HUES6 (cell line): ENCODE data around the gene STX18.
"Not testable (repeated sequence)": the region's sequence is repeated elsewhere in the genome, so short reads cannot be mapped to it uniquely, and the experiment has no call there.

Source experiments
- H3K27ac ChIP-seq: 2 replicates; pipeline ENCODE4 v1.7.0; 2013; ENCODE audit warnings: low read depth, mild to moderate bottlenecking, low read length, inconsistent platforms
- H3K27me3 ChIP-seq: 2 replicates; pipeline ENCODE4 v1.6.1; 2013; ENCODE audit warnings: low read length; ENCODE audit not compliant: control insufficient read depth, insufficient read depth
- H3K36me3 ChIP-seq: 2 replicates; pipeline ENCODE4 v1.6.1; 2013; ENCODE audit warnings: low read length; ENCODE audit not compliant: control insufficient read depth, insufficient read depth
- H3K4me1 ChIP-seq: 2 replicates; pipeline ENCODE4 v1.6.1; 2013; ENCODE audit warnings: low read length; ENCODE audit not compliant: control insufficient read depth, insufficient read depth
- H3K4me3 ChIP-seq: 2 replicates; pipeline ENCODE4 v1.5.1; 2013; ENCODE audit warnings: low read depth, low read length
- H3K9ac ChIP-seq: one replicate; pipeline ENCODE4 v1.6.1; 2013; ENCODE audit warnings: mild to moderate bottlenecking, low read length
- H3K9me3 ChIP-seq: 2 replicates; pipeline ENCODE4 v1.6.1; 2013; ENCODE audit warnings: low read depth, low read length; ENCODE audit not compliant: control insufficient read depth, insufficient read depth

Gene STX18

DNA sequence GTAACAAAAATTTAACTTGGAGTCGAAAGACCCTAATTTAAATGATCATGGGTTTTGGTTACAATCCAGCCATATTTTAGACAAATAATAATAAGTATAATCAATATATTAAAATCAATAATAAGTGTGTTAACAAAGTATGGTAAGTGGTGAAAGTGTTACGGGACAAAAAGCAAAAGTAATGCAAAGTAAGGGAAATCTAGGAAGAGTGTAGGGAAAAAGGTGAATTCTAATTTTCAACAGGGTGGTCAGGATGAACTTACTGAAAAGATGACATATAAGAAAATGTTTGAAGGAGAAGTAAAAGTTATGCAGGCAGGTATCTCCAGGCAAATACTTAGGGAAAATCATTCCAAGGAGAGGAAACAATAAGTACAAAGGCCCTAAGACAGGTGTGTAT is 32.3 kb downstream of the STX18 start:
- Histone ChIP-seq H3K9ac (no peak overlapping the region), H3K4me3 (no peak overlapping the region), H3K4me1 (no peaks in the 10 kb centered on the region; the same call in 1 of the 2 replicates), H3K27me3 (no peaks in the 10 kb centered on the region), H3K9me3 (no peaks in the 10 kb centered on the region), H3K27ac (no peak overlapping the region), H3K36me3 (no peaks in the 10 kb centered on the region)

DNA sequence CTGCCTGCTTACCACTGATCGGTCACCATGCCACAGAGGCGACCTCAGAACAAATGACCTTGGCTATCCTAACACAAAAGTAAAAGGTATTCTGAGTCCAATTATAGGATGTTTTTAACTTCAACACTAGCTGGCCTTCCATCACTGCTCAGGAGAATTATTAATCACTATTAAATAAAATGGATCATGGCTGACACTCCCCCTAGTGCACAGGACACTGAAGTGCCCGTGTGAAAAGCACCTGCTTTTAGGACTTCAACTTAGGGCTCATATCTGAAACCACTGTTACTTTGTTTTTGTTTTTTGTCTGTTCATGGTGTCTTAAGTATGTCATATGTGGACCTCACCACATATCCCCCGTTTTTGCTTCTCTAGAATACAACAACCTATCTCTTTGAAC is 33.9 kb downstream of the STX18 start:
- H3K27me3 ChIP-seq, result no peaks in the 10 kb centered on the region
- H3K4me1 ChIP-seq, result peaks cover 4% of the 10 kb centered on the region; the same call in 1 of the 2 replicates
- H3K9me3 ChIP-seq, result no peaks in the 10 kb centered on the region
- H3K27ac ChIP-seq, result no peak overlapping the region
- no peak overlapping the region for H3K9ac ChIP-seq
- H3K36me3 ChIP-seq, result no peaks in the 10 kb centered on the region
- H3K4me3 ChIP-seq, result no peak overlapping the region

DNA sequence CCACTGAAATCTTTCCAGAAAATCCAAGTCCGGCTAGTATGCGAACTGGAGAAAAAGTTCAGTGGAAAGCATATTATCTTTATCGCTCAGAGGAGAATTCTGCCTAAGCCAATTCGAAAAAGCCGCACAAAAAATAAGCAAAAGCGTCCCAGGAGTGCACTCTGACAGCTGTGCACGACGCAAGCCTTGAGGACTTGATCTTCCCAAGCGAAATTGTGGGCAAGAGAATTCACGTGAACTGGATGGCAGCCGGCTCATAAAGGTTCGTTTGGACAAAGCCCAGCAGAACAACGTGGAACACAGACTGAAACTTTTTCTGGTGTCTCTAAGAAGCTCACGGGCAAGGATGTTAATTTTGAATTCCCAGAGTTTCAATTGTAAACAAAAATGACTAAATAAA is 34.4 kb downstream of the STX18 start:
- Histone ChIP-seq H3K27me3 (no peaks in the 10 kb centered on the region), H3K4me3 (no peak overlapping the region), H3K27ac (no peak overlapping the region), H3K9ac (no peak overlapping the region), H3K4me1 (peaks cover 9% of the 10 kb centered on the region; the same call in 1 of the 2 replicates), H3K9me3 (no peaks in the 10 kb centered on the region), H3K36me3 (no peaks in the 10 kb centered on the region)

DNA sequence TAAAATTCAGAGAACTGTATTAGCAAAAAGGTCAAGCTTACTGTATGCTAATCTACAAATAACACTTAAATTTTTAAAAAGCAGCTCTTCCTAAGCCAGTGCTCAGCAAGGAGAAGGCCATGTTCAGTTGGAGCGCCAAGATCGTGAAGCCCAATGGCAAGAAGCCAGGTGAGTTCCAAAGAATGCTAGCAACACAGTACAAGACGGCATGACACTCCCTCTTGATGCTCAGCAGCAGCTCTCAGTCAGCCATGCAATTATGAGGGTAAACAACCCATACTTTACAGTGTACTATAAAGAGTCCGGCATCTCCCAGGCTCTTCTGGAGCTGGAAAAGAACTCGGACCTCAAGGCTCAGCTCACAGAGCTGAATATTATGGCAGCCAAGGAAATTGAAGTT is 34.9 kb downstream of the STX18 start:
- Histone ChIP-seq H3K9me3 (no peaks in the 10 kb centered on the region), H3K4me3 (no peak overlapping the region), H3K27me3 (no peaks in the 10 kb centered on the region), H3K4me1 (peaks cover 9% of the 10 kb centered on the region; the same call in 1 of the 2 replicates), H3K36me3 (no peaks in the 10 kb centered on the region), H3K9ac (no peak overlapping the region), H3K27ac (no peak overlapping the region)

DNA sequence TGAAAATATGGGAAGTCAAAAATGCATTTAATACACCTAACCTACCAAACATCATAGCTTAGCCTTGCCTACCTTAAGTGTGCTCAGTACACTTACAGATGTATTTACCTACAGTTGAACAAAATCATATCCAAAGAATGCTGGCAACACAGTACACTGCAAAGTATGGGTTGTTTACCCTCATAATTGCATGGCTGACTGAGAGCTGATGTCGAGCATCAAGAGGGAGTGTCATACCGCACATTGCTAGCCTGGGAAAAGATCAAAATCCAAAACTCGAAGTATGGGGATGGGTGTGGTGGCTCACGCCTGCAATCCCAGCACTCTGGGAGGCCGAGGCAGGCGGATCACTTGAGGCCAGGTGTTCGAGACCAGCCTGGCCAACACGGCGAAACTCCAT is 36.6 kb downstream of the STX18 start:
- not testable (repeated sequence) for H3K4me3 ChIP-seq, H3K27ac ChIP-seq, H3K36me3 ChIP-seq, H3K9ac ChIP-seq, H3K27me3 ChIP-seq, H3K9me3 ChIP-seq
- H3K4me1 ChIP-seq, result peaks cover 16% of the 10 kb centered on the region

DNA sequence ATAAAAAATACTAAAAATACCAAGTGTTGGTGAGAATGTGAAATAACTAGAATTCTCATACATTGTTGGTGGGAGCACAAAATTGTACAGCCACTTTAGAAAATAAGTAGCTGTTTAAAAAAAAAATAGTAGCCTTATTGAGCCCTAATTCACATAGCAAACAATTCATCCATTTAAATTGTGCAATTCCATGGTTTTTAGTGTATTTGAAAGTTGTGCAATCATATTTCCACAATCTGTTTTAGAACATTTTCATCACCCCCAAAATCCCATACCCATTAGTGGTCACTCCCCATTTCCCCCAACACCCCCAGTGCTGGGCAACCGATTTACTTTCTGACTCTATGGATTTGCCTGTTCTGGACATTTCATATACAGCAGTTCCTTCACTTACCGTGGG is 37.1 kb downstream of the STX18 start:
- Histone ChIP-seq H3K36me3 (no peaks in the 10 kb centered on the region), H3K4me1 (peaks cover 16% of the 10 kb centered on the region), H3K9ac (no peak overlapping the region), H3K27ac (no peak overlapping the region), H3K27me3 (no peaks in the 10 kb centered on the region), H3K9me3 (no peaks in the 10 kb centered on the region), H3K4me3 (no peak overlapping the region)

DNA sequence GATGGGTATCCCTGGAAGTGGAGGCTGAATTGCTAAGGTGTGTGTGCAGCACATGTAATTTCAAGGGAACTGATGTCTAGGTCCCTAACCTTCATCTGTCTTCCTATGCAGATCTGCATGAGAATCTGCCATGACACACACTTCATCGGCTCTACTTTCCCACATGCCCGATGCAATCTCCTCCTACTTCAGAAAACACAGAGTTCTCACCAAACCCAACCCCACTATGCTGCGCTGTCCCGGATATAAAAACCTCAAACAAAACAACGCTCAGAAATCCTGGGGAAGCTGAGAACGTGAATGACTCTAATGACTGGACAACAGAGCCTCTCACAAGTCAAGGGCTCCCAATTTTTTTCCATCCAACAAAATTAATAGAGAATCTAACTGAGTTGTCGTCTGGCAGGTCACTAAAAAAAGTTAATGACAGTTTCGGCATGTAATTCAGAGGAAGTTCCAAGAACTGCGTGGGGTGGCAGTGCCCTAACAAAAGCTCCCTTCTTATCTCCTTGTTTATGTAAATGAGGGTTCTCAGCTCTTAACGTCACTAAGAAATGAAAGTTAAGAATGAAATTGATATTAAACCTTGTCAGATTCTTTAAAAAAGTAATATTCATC is 39.0 kb downstream of the STX18 start:
- no peak overlapping the region for H3K4me3 ChIP-seq
- no peaks in the 10 kb centered on the region for H3K36me3 ChIP-seq
- no peak overlapping the region for H3K27ac ChIP-seq
- no peaks in the 10 kb centered on the region for H3K9me3 ChIP-seq
- H3K9ac ChIP-seq, result no peak overlapping the region
- H3K27me3 ChIP-seq, result no peaks in the 10 kb centered on the region
- peaks cover 16% of the 10 kb centered on the region for H3K4me1 ChIP-seq

DNA sequence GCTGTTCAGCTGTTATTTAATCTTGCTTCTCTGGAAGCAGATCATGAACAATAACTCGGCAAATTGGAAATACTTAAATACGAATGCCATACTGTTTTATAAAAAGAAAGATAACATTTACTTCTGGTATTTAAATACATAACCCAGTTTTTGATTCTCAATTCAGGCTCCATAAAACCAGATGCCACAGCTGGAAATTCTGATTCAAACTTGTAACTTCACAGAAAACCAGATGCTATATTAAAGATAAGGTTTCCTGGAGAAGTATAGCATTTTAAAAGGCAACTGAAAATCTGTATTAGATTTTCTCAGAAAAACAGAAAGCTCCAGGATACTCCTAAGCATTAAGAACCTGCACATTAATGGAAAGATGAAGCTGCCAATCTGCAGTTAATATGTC is 40.2 kb downstream of the STX18 start:
- no peak overlapping the region for H3K27ac ChIP-seq
- H3K4me1 ChIP-seq, result peaks cover 19% of the 10 kb centered on the region
- H3K9me3 ChIP-seq, result no peaks in the 10 kb centered on the region
- no peak overlapping the region for H3K9ac ChIP-seq
- no peaks in the 10 kb centered on the region for H3K27me3 ChIP-seq
- no peak overlapping the region for H3K4me3 ChIP-seq
- H3K36me3 ChIP-seq, result no peaks in the 10 kb centered on the region

DNA sequence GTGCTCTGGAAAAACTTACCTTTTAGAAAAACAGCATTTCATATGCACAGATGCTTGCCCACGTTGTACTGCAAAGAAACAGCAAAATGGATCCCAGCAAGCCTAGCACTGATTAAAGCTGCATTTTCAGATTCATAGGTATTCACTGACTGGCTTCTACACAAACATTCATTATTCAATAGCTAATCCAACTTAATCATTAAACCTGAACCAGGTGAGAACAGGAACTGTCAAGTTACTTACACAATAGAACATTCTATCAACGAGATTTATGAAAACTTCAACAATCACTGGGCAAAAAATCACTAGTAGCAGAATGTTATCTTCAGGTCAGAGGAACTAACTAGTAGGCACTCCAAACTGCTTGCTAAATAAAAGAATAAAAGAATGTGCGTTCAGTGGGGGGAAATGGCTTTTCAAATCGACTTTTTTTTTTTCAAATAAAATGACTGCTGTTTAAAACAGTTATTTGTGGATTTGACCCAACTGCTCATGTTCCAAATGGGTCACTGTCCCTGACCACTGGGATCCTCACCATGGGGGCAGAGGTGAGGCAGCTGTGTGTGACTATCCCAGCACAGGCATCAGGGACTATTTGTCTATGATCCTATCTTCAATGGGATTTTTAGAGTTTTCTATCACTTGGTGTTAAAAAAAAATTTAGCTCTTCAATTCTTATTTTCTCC is 42.3 kb downstream of the STX18 start:
- Histone ChIP-seq H3K36me3 (no peaks in the 10 kb centered on the region), H3K27me3 (no peaks in the 10 kb centered on the region), H3K4me1 (peaks cover 25% of the 10 kb centered on the region)

DNA sequence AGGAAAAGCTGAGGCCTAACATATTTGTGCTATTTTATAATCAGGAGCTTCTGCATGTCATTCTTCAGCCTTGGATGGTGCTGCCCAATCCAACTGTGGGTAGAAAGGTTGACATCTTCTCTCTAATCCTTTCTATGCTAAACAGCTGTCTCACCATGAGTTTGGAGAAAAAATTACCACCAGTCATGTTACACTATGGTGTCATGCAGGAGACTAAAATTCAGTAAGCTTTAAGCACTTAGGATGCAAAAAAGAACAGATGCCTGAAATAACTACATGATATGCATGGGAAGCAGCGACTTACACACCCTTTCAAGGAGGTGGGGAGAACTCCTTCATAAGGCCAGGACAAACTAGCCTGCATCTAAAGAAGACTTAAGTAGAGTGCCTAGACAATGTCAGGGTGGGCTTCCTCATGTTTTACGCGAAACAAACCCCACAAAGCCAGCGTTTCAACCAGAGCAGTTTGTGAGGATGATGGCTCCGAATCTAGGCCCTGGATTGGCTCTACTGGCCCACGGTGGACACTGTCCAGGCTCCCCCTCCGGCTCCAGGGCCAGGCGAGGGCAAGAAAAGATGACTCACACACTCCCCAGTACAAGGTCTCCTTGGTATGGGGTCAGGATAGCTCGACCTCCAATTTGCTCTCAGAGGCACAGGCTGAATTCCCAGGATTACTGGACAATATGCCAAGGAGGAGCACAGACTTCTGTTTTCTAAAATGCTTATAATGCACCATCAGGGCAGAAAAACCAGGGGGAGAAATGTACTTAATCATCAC is 45.1 kb downstream of the STX18 start:
- H3K4me1 ChIP-seq, result peaks cover 16% of the 10 kb centered on the region
- no peaks in the 10 kb centered on the region for H3K9me3 ChIP-seq
- no peak overlapping the region for H3K4me3 ChIP-seq
- H3K36me3 ChIP-seq, result no peaks in the 10 kb centered on the region
- no peak overlapping the region for H3K9ac ChIP-seq
- no peak overlapping the region for H3K27ac ChIP-seq
- no peaks in the 10 kb centered on the region for H3K27me3 ChIP-seq

More for the DNA sequence above, 42.3 kb downstream of the STX18 start:
- no peak overlapping the region for H3K27ac ChIP-seq
- no peaks in the 10 kb centered on the region for H3K9me3 ChIP-seq
- H3K4me3 ChIP-seq, result no peak overlapping the region
- no peak overlapping the region for H3K9ac ChIP-seq

DNA sequence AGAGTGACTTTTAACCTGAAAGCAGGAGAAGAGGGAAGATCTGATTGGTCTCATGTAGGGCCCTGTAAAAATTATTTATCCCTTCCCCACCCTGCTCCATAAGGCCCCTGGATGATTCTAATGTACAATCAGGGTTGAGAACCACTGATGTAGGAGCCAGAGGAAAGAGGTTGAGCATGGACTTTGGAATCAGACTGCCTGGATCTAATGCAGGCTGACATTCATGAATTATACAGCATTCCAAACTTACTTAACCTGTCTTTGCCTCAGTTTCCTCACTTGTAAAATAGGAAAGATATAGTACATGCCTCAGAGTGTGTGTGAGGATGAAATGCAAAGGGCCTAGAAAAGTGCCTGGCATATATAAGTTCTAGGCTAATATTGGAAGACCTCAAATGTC is 47.0 kb downstream of the STX18 start:
- Histone ChIP-seq H3K9ac (no peak overlapping the region), H3K27me3 (no peaks in the 10 kb centered on the region), H3K9me3 (no peaks in the 10 kb centered on the region), H3K36me3 (no peaks in the 10 kb centered on the region), H3K27ac (no peak overlapping the region), H3K4me3 (no peak overlapping the region), H3K4me1 (peaks cover 9% of the 10 kb centered on the region; the same call in 1 of the 2 replicates)
